ENCODE data around the gene KBTBD6.
"Not testable (repeated sequence)": the region's sequence is repeated elsewhere in the genome, so short reads cannot be mapped to it uniquely, and the experiment has no call there.

The KBTBD6 gene

GRCh38 chr13:41137241-41137640 is 4.6 kb upstream of the KBTBD6 start:
- no peak for DNase-seq

- DNase-seq = no peak
Observed at GRCh38 chr13:41136396-41137031, 3.9 kb upstream of the KBTBD6 start.

GRCh38 chr13:41133951-41134350 is 1.3 kb upstream of the KBTBD6 start:
- DNase-seq = no peak

- peak; percentile 15 for DNase-seq
Observed at GRCh38 chr13:41131660-41132511, 716 bp downstream of the KBTBD6 start.

- DNase-seq = not testable (repeated sequence)
Observed at GRCh38 chr13:41131189-41131588, 1.4 kb downstream of the KBTBD6 start.

- no peak for DNase-seq
Observed at GRCh38 chr13:41130356-41130755, 2.2 kb downstream of the KBTBD6 start.

GRCh38 chr13:41127701-41128100 is 4.9 kb downstream of the KBTBD6 start:
- no peak for DNase-seq

- DNase-seq = no peak
Observed at GRCh38 chr13:41122838-41123237, 9.8 kb downstream of the KBTBD6 start.

GRCh38 chr13:41117869-41118268 is 14.7 kb downstream of the KBTBD6 start:
- no peak for DNase-seq

- no peak for DNase-seq
Observed at GRCh38 chr13:41111454-41111853, 21.1 kb downstream of the KBTBD6 start.

- no peak for DNase-seq
Observed at GRCh38 chr13:41107584-41108014, 25.0 kb downstream of the KBTBD6 start.

GRCh38 chr13:41107104-41107571 is 25.5 kb downstream of the KBTBD6 start:
- DNase-seq = no peak

GRCh38 chr13:41099986-41100385 is 32.6 kb downstream of the KBTBD6 start:
- no peak for DNase-seq

- no peak for DNase-seq
Observed at GRCh38 chr13:41098761-41099160, 33.8 kb downstream of the KBTBD6 start.

- DNase-seq = not testable (repeated sequence)
Observed at GRCh38 chr13:41095681-41096080, 36.9 kb downstream of the KBTBD6 start.

- DNase-seq = no peak
Observed at GRCh38 chr13:41085961-41086585, 46.5 kb downstream of the KBTBD6 start.

GRCh38 chr13:41079725-41080124 is 52.9 kb downstream of the KBTBD6 start:
- DNase-seq = no peak
